Activated CD4-positive, alpha-beta memory T cell treated with anti-CD3 and anti-CD28 coated beads for 36 hours (primary cell): Measurements from ENCODE around the gene ADGRG7. TPM values are rescaled to one million over a fixed set of nuclear protein-coding genes. Genes with fewer than 3 reads are reported as not detected.

ENCODE experiments used
- CTCF ChIA-PET: fragments of 350-600 bp; sonication (Branson Sonifier 250); formaldehyde crosslinking; loops from one replicate; lab custom pipeline; 2021; ENCODE audit warnings: antibody characterized with exemption, inconsistent platforms; lab: Charles Lee
- POLR2A ChIA-PET: fragments of 350-600 bp; sonication (Branson Sonifier 250); formaldehyde crosslinking; loops from one replicate; lab custom pipeline; 2021; ENCODE audit warnings: antibody characterized with exemption; lab: Charles Lee
- DNase-seq: peaks from one replicate; pipeline ENCODE4 v3.0.0-alpha.2; 2020
- H3K27ac Mint-ChIP-seq: one replicate; pipeline ENCODE4 v1.8.0; 2021; ENCODE audit warnings: mixed read lengths
- H3K27me3 Mint-ChIP-seq: one replicate; pipeline ENCODE4 v1.8.0; 2021; ENCODE audit warnings: mixed read lengths
- H3K36me3 Mint-ChIP-seq: one replicate; pipeline ENCODE4 v1.8.0; 2021; ENCODE audit warnings: mixed read lengths
- H3K4me1 Mint-ChIP-seq: one replicate; pipeline ENCODE4 v1.8.0; 2021; ENCODE audit warnings: low read depth, mixed read lengths
- H3K4me3 Mint-ChIP-seq: one replicate; pipeline ENCODE4 v1.8.0; 2021; ENCODE audit warnings: mild to moderate bottlenecking, mixed read lengths
- H3K9me3 Mint-ChIP-seq: one replicate; pipeline ENCODE4 v1.8.0; 2021; ENCODE audit warnings: mixed read lengths
- intact Hi-C: fragments of 100-400 bp; cut with micrococcal nuclease; formaldehyde crosslinking; loops from one replicate; pipeline ENCODE4 v1.15.1; 2023
- total RNA-seq, 2 experiments: library from RNA; stranded (reverse); gene quantifications; one replicate each; pipeline ENCODE4 v1.2.3, GENCODE V29; 2021

The ADGRG7 gene
- total RNA-seq, 2 experiments from 2014 or later, result not detected

- peak overlapping the region; percentile 81 for H3K4me3 Mint-ChIP-seq
- intact Hi-C loops, result loop anchor here (1.0 to 10.0 kb wide), 13 partner anchors 30 to 967 kb away; partner anchors contain the start of genes LNP1, NIT2, TBC1D23 and TOMM70
- ChIA-PET POLR2A (interaction anchor here (0.6 to 2.8 kb wide), 5 partner anchors 12 to 975 kb away, joined by 3 to 17 read pairs (median 3); partner anchors contain the start of genes LNP1 and TOMM70), CTCF (interaction anchor here (0.9 to 1.5 kb wide), 5 partner anchors 59 to 310 kb away, joined by 5 to 6 read pairs (median 5); no protein-coding TSS in a partner anchor)
- H3K9me3 Mint-ChIP-seq, result peaks cover 2% of the 10 kb centered on the region
- H3K36me3 Mint-ChIP-seq, result peaks cover 27% of the 10 kb centered on the region
- peak overlapping the region; percentile 87 for H3K27ac Mint-ChIP-seq
- H3K4me1 Mint-ChIP-seq, result peaks cover 42% of the 10 kb centered on the region
- peak; percentile 52 for DNase-seq
- peaks cover 9% of the 10 kb centered on the region for H3K27me3 Mint-ChIP-seq
Measured at GRCh38 chr3:100709842-100710260, 100.5 kb downstream of the ADGRG7 start.

- Mint-ChIP-seq H3K4me3 (peak overlapping the region; percentile 78), H3K27me3 (peaks cover 5% of the 10 kb centered on the region), H3K27ac (peak overlapping the region; percentile 87), H3K9me3 (peaks cover 2% of the 10 kb centered on the region), H3K4me1 (peaks cover 48% of the 10 kb centered on the region), H3K36me3 (peaks cover 33% of the 10 kb centered on the region)
- DNase-seq, result peak; percentile 92
- ChIA-PET CTCF (interaction anchor here (0.6 to 1.5 kb wide), 6 partner anchors 59 to 974 kb away, joined by 4 to 6 read pairs (median 5); no protein-coding TSS in a partner anchor), POLR2A (interaction anchor here (0.6 to 2.8 kb wide), 8 partner anchors 12 to 974 kb away, joined by 3 to 17 read pairs (median 3); partner anchors contain the start of genes LNP1 and TOMM70)
- intact Hi-C loops, result loop anchor here (1.0 to 5.0 kb wide), 5 partner anchors 30 to 863 kb away; no protein-coding TSS in a partner anchor
Measured at GRCh38 chr3:100710261-100710968, 101.0 kb downstream of the ADGRG7 start.

GRCh38 chr3:100715176-100715575, 105.8 kb downstream of the ADGRG7 start:
- ChIA-PET CTCF (interaction anchor here (0.6 to 1.1 kb wide), 4 partner anchors 43 to 511 kb away, joined by 3 to 5 read pairs (median 4); no protein-coding TSS in a partner anchor), POLR2A (no interaction called here)
- Mint-ChIP-seq H3K4me1 (peaks cover 68% of the 10 kb centered on the region), H3K9me3 (peaks cover 2% of the 10 kb centered on the region), H3K36me3 (peaks cover 62% of the 10 kb centered on the region), H3K27me3 (no peaks in the 10 kb centered on the region), H3K27ac (no peak overlapping the region), H3K4me3 (no peak overlapping the region)
- DNase-seq, result no peak
- intact Hi-C loops, result no loop called here

GRCh38 chr3:100717063-100717462, 107.7 kb downstream of the ADGRG7 start:
- ChIA-PET POLR2A (no interaction called here), CTCF (no interaction called here)
- Mint-ChIP-seq H3K4me1 (peaks cover 52% of the 10 kb centered on the region), H3K4me3 (no peak overlapping the region), H3K27me3 (no peaks in the 10 kb centered on the region), H3K9me3 (no peaks in the 10 kb centered on the region), H3K36me3 (peaks cover 61% of the 10 kb centered on the region), H3K27ac (no peak overlapping the region)
- intact Hi-C loops, result no loop called here
- DNase-seq, result no peak

- ChIA-PET POLR2A (interaction anchor here (0.6 kb wide), 1 partner anchor 626 kb away, joined by 3 read pairs; no protein-coding TSS in a partner anchor), CTCF (no interaction called here)
- Mint-ChIP-seq H3K4me3 (no peak overlapping the region), H3K4me1 (peaks cover 44% of the 10 kb centered on the region), H3K9me3 (no peaks in the 10 kb centered on the region), H3K27ac (no peak overlapping the region), H3K27me3 (no peaks in the 10 kb centered on the region), H3K36me3 (peaks cover 58% of the 10 kb centered on the region)
- DNase-seq, result no peak
- intact Hi-C loops, result no loop called here
Measured at GRCh38 chr3:100717637-100718487, 108.5 kb downstream of the ADGRG7 start.

- intact Hi-C loops, result no loop called here
- Mint-ChIP-seq H3K36me3 (peaks cover 52% of the 10 kb centered on the region), H3K27me3 (no peaks in the 10 kb centered on the region), H3K4me3 (no peak overlapping the region), H3K4me1 (peaks cover 35% of the 10 kb centered on the region), H3K27ac (no peak overlapping the region), H3K9me3 (no peaks in the 10 kb centered on the region)
- CTCF ChIA-PET, result interaction anchor here (1.7 kb wide), 1 partner anchor 129 kb away, joined by 6 read pairs; no protein-coding TSS in a partner anchor
- no peak for DNase-seq
- POLR2A ChIA-PET, result no interaction called here
Measured at GRCh38 chr3:100719136-100719535, 109.7 kb downstream of the ADGRG7 start.

GRCh38 chr3:100720426-100720825, 111.0 kb downstream of the ADGRG7 start:
- Mint-ChIP-seq H3K27me3 (no peaks in the 10 kb centered on the region), H3K9me3 (no peaks in the 10 kb centered on the region), H3K4me1 (peaks cover 27% of the 10 kb centered on the region), H3K36me3 (peaks cover 46% of the 10 kb centered on the region), H3K27ac (no peak overlapping the region), H3K4me3 (no peak overlapping the region)
- ChIA-PET CTCF (interaction anchor here (0.8 kb wide), 1 partner anchor 10 kb away, joined by 3 read pairs; no protein-coding TSS in a partner anchor), POLR2A (no interaction called here)
- intact Hi-C loops, result no loop called here
- no peak for DNase-seq

GRCh38 chr3:100725935-100726513, 116.6 kb downstream of the ADGRG7 start:
- CTCF ChIA-PET, result interaction anchor here (1.6 kb wide), 1 partner anchor 11 kb away, joined by 6 read pairs; no protein-coding TSS in a partner anchor
- Mint-ChIP-seq H3K9me3 (no peaks in the 10 kb centered on the region), H3K27me3 (no peaks in the 10 kb centered on the region), H3K27ac (no peak overlapping the region), H3K4me1 (peaks cover 13% of the 10 kb centered on the region), H3K36me3 (peaks cover 39% of the 10 kb centered on the region), H3K4me3 (no peak overlapping the region)
- DNase-seq, result no peak
- POLR2A ChIA-PET, result no interaction called here
- intact Hi-C loops, result no loop called here

- no peak for DNase-seq
- ChIA-PET CTCF (interaction anchor here (1.6 kb wide), 1 partner anchor 10 kb away, joined by 6 read pairs; no protein-coding TSS in a partner anchor), POLR2A (interaction anchor here (0.6 kb wide), 1 partner anchor 16 kb away, joined by 3 read pairs; no protein-coding TSS in a partner anchor)
- H3K27me3 Mint-ChIP-seq, result no peaks in the 10 kb centered on the region
- H3K4me1 Mint-ChIP-seq, result peaks cover 13% of the 10 kb centered on the region
- no peaks in the 10 kb centered on the region for H3K9me3 Mint-ChIP-seq
- peaks cover 35% of the 10 kb centered on the region for H3K36me3 Mint-ChIP-seq
- H3K4me3 Mint-ChIP-seq, result no peak overlapping the region
- intact Hi-C loops, result no loop called here
- H3K27ac Mint-ChIP-seq, result no peak overlapping the region
Measured at GRCh38 chr3:100726706-100727105, 117.3 kb downstream of the ADGRG7 start.

- Mint-ChIP-seq H3K4me3 (no peak overlapping the region), H3K9me3 (no peaks in the 10 kb centered on the region), H3K4me1 (peaks cover 13% of the 10 kb centered on the region), H3K27ac (no peak overlapping the region), H3K27me3 (no peaks in the 10 kb centered on the region), H3K36me3 (peaks cover 37% of the 10 kb centered on the region)
- CTCF ChIA-PET, result interaction anchor here (0.7 to 1.0 kb wide), 3 partner anchors 9 to 268 kb away, joined by 3 to 4 read pairs (median 3); no protein-coding TSS in a partner anchor
- no peak for DNase-seq
- POLR2A ChIA-PET, result no interaction called here
- intact Hi-C loops, result no loop called here
Measured at GRCh38 chr3:100730524-100730923, 121.1 kb downstream of the ADGRG7 start.

- peaks cover 38% of the 10 kb centered on the region for H3K36me3 Mint-ChIP-seq
- H3K9me3 Mint-ChIP-seq, result no peaks in the 10 kb centered on the region
- ChIA-PET POLR2A (no interaction called here), CTCF (no interaction called here)
- no peak for DNase-seq
- H3K4me3 Mint-ChIP-seq, result no peak overlapping the region
- intact Hi-C loops, result no loop called here
- no peak overlapping the region for H3K27ac Mint-ChIP-seq
- no peaks in the 10 kb centered on the region for H3K27me3 Mint-ChIP-seq
- H3K4me1 Mint-ChIP-seq, result peaks cover 3% of the 10 kb centered on the region
Measured at GRCh38 chr3:100732435-100732834, 123.0 kb downstream of the ADGRG7 start.
